ENCODE results near the gene DNAH6.
"Not testable (repeated sequence)": the region's sequence is repeated elsewhere in the genome, so short reads cannot be mapped to it uniquely, and the experiment has no call there.

Gene DNAH6

DNA sequence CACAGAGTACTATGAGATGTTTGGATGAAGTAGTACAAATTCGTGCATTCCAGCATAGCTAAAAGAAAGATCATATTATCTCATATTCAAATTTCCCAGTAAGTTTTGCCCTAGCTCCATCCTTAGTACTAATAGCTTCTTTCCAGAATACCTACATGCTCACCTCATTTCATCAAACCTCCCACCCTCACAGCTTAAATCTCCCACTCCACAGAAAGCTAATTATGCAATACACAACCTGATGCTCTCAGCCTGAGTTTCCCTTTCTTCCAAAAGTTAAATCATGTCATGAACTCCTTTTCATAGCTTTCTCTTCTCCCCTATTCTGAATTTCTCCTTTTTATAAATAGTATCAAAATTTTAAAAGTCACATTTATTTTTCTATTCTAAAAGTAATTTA, 34.6 kb downstream of the DNAH6 start:
- TF ChIP-seq, protein P1, sequence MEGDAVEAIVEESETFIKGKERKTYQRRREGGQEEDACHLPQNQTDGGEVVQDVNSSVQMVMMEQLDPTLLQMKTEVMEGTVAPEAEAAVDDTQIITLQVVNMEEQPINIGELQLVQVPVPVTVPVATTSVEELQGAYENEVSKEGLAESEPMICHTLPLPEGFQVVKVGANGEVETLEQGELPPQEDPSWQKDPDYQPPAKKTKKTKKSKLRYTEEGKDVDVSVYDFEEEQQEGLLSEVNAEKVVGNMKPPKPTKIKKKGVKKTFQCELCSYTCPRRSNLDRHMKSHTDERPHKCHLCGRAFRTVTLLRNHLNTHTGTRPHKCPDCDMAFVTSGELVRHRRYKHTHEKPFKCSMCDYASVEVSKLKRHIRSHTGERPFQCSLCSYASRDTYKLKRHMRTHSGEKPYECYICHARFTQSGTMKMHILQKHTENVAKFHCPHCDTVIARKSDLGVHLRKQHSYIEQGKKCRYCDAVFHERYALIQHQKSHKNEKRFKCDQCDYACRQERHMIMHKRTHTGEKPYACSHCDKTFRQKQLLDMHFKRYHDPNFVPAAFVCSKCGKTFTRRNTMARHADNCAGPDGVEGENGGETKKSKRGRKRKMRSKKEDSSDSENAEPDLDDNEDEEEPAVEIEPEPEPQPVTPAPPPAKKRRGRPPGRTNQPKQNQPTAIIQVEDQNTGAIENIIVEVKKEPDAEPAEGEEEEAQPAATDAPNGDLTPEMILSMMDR (IDR thresholded peaks at IDR 0.05; ENCODE audit: low read depth, low read length, missing control alignments): no peak
- no peak for DNase-seq (ENCODE audit: extremely low read depth, low read depth)
- H3K4me3 ChIP-seq (replicated peaks; ENCODE audit: low read depth, low read length): no peak overlapping the region

DNA sequence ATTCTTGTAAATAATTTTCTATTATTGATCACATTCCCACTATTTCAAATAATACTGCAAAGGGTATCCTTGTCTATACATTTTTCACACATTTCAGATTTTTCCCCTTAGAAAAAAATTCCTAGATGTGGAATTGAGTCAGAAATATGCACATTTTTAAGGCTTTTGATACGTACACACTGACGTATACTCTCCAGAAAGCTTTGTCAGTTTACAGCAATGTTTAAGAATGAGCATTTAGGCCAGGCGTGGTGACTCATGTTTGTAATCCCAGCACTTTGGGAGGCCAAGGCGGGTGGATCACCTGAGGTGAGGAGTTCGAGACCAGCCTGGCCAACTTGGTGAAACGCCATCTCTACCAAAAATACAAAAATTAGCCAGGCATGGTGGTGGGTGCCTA, 35.2 kb downstream of the DNAH6 start:
- not testable (repeated sequence) for H3K4me3 ChIP-seq (replicated peaks; ENCODE audit: low read depth, low read length); DNase-seq (ENCODE audit: extremely low read depth, low read depth)

DNA sequence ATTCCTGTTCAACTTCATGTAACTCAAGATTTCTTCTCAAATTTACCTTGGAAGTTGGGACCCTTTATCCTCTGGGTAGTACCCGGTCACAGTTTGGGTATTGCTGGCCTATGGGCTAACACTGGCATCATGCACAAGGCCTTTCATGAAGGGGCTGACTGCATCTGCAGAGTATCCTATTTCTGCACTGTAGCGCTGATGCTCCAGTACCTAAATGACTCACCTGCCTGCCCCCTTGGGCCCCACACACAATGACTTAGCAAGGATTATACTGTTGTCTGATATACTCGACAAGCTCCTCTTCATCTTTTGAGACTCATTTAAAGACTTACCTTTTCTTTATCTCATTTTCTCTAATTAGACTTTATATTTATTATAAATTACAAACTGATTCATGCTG, 39.9 kb downstream of the DNAH6 start:
- H3K4me3 ChIP-seq (replicated peaks; ENCODE audit: low read depth, low read length): no peak overlapping the region
- DNase-seq (ENCODE audit: extremely low read depth, low read depth): no peak
- TF ChIP-seq, protein P1 (IDR thresholded peaks at IDR 0.05; ENCODE audit: low read depth, low read length, missing control alignments): no peak

DNA sequence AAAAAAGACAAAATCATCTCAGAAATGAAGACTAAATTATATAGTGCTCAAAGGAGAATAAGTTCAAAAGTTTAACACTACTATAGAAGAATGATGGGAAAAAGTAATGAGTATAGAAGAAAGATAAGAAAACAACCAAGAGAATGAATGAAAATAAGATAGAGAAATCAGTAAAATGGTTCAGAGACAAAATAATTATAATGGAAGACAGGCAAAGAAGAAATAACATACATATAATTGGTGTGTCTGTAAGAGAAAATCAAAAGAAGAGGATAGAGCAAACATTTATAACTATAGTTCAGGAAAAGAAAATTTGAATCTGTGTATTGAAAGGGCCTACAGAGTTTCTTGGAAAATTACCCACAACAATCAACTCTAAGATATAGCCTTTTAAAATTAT, 43.5 kb downstream of the DNAH6 start:
- H3K4me3 ChIP-seq (replicated peaks; ENCODE audit: low read depth, low read length): no peak overlapping the region
- DNase-seq (ENCODE audit: extremely low read depth, low read depth): no peak
- TF ChIP-seq, protein P1 (IDR thresholded peaks at IDR 0.05; ENCODE audit: low read depth, low read length, missing control alignments): no peak

DNA sequence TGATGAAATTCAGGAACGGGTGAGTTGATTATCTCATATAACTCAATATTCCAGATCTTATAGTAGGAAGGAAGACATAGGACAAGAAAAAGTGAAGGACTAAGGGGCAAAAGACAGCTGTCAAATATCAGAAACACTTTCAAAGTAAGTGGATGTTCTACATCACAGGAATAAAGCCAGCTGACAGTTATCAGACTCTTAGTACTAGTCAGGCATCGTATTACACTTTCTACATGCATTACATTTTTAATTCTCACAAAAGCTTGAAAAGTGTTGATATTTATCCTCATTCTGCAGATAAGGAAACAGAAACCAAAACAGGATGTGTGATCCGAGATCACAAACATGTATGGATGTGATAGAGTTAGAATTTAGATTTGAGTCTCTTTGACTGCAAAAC, 63.4 kb downstream of the DNAH6 start:
- no peak overlapping the region for H3K4me3 ChIP-seq (replicated peaks; ENCODE audit: low read depth, low read length)
- no peak for DNase-seq (ENCODE audit: extremely low read depth, low read depth)
- TF ChIP-seq, protein P1 (IDR thresholded peaks at IDR 0.05; ENCODE audit: low read depth, low read length, missing control alignments): no peak

DNA sequence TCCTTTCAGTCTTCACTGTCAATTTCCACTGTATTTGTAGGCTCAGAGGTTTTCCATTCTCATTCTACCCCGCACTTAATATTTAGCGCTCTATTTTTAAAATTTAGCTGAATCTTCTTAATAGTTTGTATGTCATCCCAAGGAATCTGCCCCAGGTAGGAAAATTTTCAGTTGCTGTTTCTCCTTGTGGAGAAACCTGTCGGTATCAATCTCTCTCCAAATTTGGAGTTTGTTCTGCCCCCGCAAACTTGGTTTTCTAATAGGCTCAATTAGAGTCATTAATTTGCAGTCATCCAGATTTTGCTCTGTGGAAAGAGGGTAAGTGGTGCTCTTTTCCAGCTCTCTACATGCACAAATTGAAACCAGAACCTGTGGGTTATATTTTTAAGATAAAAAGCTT, 87.6 kb downstream of the DNAH6 start:
- DNase-seq (ENCODE audit: extremely low read depth, low read depth): no peak
- TF ChIP-seq, protein P1 (IDR thresholded peaks at IDR 0.05; ENCODE audit: low read depth, low read length, missing control alignments): no peak
- no peak overlapping the region for H3K4me3 ChIP-seq (replicated peaks; ENCODE audit: low read depth, low read length)

DNA sequence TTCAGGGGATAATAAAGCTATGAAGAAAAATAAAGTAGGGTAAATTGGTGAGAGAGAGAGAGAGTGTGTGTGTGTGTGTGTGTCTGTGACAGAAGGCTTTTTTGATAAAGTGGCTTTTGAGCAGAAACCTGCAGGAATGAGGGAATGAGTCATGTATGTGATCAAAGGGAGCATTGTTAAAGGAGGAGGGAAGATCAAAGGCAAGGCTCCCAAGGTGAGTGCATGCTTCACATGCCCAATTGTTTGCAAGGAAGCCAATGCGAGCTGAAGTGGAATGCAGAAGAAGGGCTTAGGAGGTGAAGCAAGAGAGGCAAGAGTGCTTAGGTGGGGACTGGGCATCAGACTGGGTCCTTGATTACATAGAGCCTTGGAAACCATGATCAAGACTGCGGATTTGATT, 96.8 kb downstream of the DNAH6 start:
- no peak overlapping the region for H3K4me3 ChIP-seq (replicated peaks; ENCODE audit: low read depth, low read length)
- TF ChIP-seq, protein P1 (IDR thresholded peaks at IDR 0.05; ENCODE audit: low read depth, low read length, missing control alignments): no peak
- DNase-seq (ENCODE audit: extremely low read depth, low read depth): no peak
